ENCODE results near the gene CCDC93.

CCDC93 gene

GRCh38 chr2:118010473-118010872, 3.4 kb downstream of the CCDC93 start:
- Histone ChIP-seq H3K56ac (ENCODE audit: low read length) (no peak overlapping the region), H2AK5ac (ENCODE audit: low read length) (no peak overlapping the region), H2BK5ac (ENCODE audit: low read length) (no peak overlapping the region), H4K5ac (ENCODE audit: low read length) (no peak overlapping the region), H2BK120ac (ENCODE audit: low read depth, low read length) (no peak overlapping the region), H3K4ac (ENCODE audit: low read depth, low read length) (no peak overlapping the region), H3K4me1 (ENCODE audit: control insufficient read depth, low read depth, low read length) (peaks cover 2% of the 10 kb centered on the region), H3K23ac (ENCODE audit: low read length) (no peak overlapping the region), H3K79me1 (ENCODE audit: low read length) (peaks cover 4% of the 10 kb centered on the region), H3K4me3 (ENCODE audit: low read length) (no peak overlapping the region), H3K79me2 (ENCODE audit: control insufficient read depth, insufficient read depth, low read length) (peaks cover 2% of the 10 kb centered on the region), H4K8ac (ENCODE audit: low read depth, low read length) (no peak overlapping the region), H3K27me3 (ENCODE audit: insufficient read depth, low read length, poor library complexity) (no peaks in the 10 kb centered on the region), H3K18ac (ENCODE audit: low read length) (no peak overlapping the region), H3K4me2 (ENCODE audit: low read length) (no peak overlapping the region), H2BK15ac (replicated peaks; ENCODE audit: low read depth) (no peak overlapping the region), H3K27ac (ENCODE audit: low read depth, low read length) (no peak overlapping the region), H3K9ac (ENCODE audit: low read length) (no peak overlapping the region), H3K36me3 (ENCODE audit: control insufficient read depth, insufficient read depth, low read length) (no peaks in the 10 kb centered on the region)
- no peak for DNase-seq

- no CpG with 5 or more reads among the region's 2 CpGs for WGBS (ENCODE audit: extremely low coverage, insufficient coverage, low lambda C conversion rate)
- DNase-seq = no peak
- H3K9ac ChIP-seq (ENCODE audit: low read length) = no peak overlapping the region
- H4K8ac ChIP-seq (ENCODE audit: low read depth, low read length) = no peak overlapping the region
- no peak overlapping the region for H3K18ac ChIP-seq (ENCODE audit: low read length)
- H3K56ac ChIP-seq (ENCODE audit: low read length) = no peak overlapping the region
- no peak overlapping the region for H3K4me2 ChIP-seq (ENCODE audit: low read length)
- H3K23ac ChIP-seq (ENCODE audit: low read length) = no peak overlapping the region
- H3K27ac ChIP-seq (ENCODE audit: low read depth, low read length) = no peak overlapping the region
- H2BK15ac ChIP-seq (replicated peaks; ENCODE audit: low read depth) = no peak overlapping the region
- no peaks in the 10 kb centered on the region for H3K36me3 ChIP-seq (ENCODE audit: control insufficient read depth, insufficient read depth, low read length)
- no peaks in the 10 kb centered on the region for H3K79me2 ChIP-seq (ENCODE audit: control insufficient read depth, insufficient read depth, low read length)
- H4K5ac ChIP-seq (ENCODE audit: low read length) = no peak overlapping the region
- no peak overlapping the region for H3K4me3 ChIP-seq (ENCODE audit: low read length)
- H2AK5ac ChIP-seq (ENCODE audit: low read length) = no peak overlapping the region
- peaks cover 2% of the 10 kb centered on the region for H3K79me1 ChIP-seq (ENCODE audit: low read length)
- H3K4me1 ChIP-seq (ENCODE audit: control insufficient read depth, low read depth, low read length) = no peaks in the 10 kb centered on the region
- no peak overlapping the region for H2BK120ac ChIP-seq (ENCODE audit: low read depth, low read length)
- no peaks in the 10 kb centered on the region for H3K27me3 ChIP-seq (ENCODE audit: insufficient read depth, low read length, poor library complexity)
- no peak overlapping the region for H3K4ac ChIP-seq (ENCODE audit: low read depth, low read length)
- H2BK5ac ChIP-seq (ENCODE audit: low read length) = no peak overlapping the region
Measured at GRCh38 chr2:118006861-118007260, 7.0 kb downstream of the CCDC93 start.

GRCh38 chr2:118006326-118006725, 7.5 kb downstream of the CCDC93 start:
- no peak overlapping the region for H3K18ac ChIP-seq (ENCODE audit: low read length)
- H2BK120ac ChIP-seq (ENCODE audit: low read depth, low read length) = no peak overlapping the region
- H2AK5ac ChIP-seq (ENCODE audit: low read length) = no peak overlapping the region
- no peak overlapping the region for H4K5ac ChIP-seq (ENCODE audit: low read length)
- H3K9ac ChIP-seq (ENCODE audit: low read length) = no peak overlapping the region
- no peak overlapping the region for H4K8ac ChIP-seq (ENCODE audit: low read depth, low read length)
- no peak overlapping the region for H2BK5ac ChIP-seq (ENCODE audit: low read length)
- H3K27ac ChIP-seq (ENCODE audit: low read depth, low read length) = no peak overlapping the region
- DNase-seq = peak; percentile 18
- no peak overlapping the region for H3K4ac ChIP-seq (ENCODE audit: low read depth, low read length)
- no peak overlapping the region for H3K4me2 ChIP-seq (ENCODE audit: low read length)
- no peaks in the 10 kb centered on the region for H3K79me2 ChIP-seq (ENCODE audit: control insufficient read depth, insufficient read depth, low read length)
- no peaks in the 10 kb centered on the region for H3K36me3 ChIP-seq (ENCODE audit: control insufficient read depth, insufficient read depth, low read length)
- no peak overlapping the region for H2BK15ac ChIP-seq (replicated peaks; ENCODE audit: low read depth)
- H3K23ac ChIP-seq (ENCODE audit: low read length) = no peak overlapping the region
- no peaks in the 10 kb centered on the region for H3K4me1 ChIP-seq (ENCODE audit: control insufficient read depth, low read depth, low read length)
- no peak overlapping the region for H3K56ac ChIP-seq (ENCODE audit: low read length)
- H3K79me1 ChIP-seq (ENCODE audit: low read length) = no peaks in the 10 kb centered on the region
- no peak overlapping the region for H3K4me3 ChIP-seq (ENCODE audit: low read length)
- H3K27me3 ChIP-seq (ENCODE audit: insufficient read depth, low read length, poor library complexity) = no peaks in the 10 kb centered on the region
- WGBS (ENCODE audit: extremely low coverage, insufficient coverage, low lambda C conversion rate) = no CpG with 5 or more reads among the region's 1 CpG

- H2BK120ac ChIP-seq (ENCODE audit: low read depth, low read length) = no peak overlapping the region
- H3K4me1 ChIP-seq (ENCODE audit: control insufficient read depth, low read depth, low read length) = no peaks in the 10 kb centered on the region
- H3K18ac ChIP-seq (ENCODE audit: low read length) = no peak overlapping the region
- H4K8ac ChIP-seq (ENCODE audit: low read depth, low read length) = no peak overlapping the region
- H2BK15ac ChIP-seq (replicated peaks; ENCODE audit: low read depth) = no peak overlapping the region
- no peaks in the 10 kb centered on the region for H3K79me2 ChIP-seq (ENCODE audit: control insufficient read depth, insufficient read depth, low read length)
- H3K23ac ChIP-seq (ENCODE audit: low read length) = no peak overlapping the region
- no peaks in the 10 kb centered on the region for H3K27me3 ChIP-seq (ENCODE audit: insufficient read depth, low read length, poor library complexity)
- WGBS (ENCODE audit: extremely low coverage, insufficient coverage, low lambda C conversion rate) = no CpG with 5 or more reads among the region's 3 CpGs
- H3K4me2 ChIP-seq (ENCODE audit: low read length) = no peak overlapping the region
- no peak overlapping the region for H2AK5ac ChIP-seq (ENCODE audit: low read length)
- no peak overlapping the region for H3K27ac ChIP-seq (ENCODE audit: low read depth, low read length)
- H3K4me3 ChIP-seq (ENCODE audit: low read length) = no peak overlapping the region
- H4K5ac ChIP-seq (ENCODE audit: low read length) = no peak overlapping the region
- H3K9ac ChIP-seq (ENCODE audit: low read length) = no peak overlapping the region
- H3K56ac ChIP-seq (ENCODE audit: low read length) = no peak overlapping the region
- H3K79me1 ChIP-seq (ENCODE audit: low read length) = no peaks in the 10 kb centered on the region
- H3K4ac ChIP-seq (ENCODE audit: low read depth, low read length) = no peak overlapping the region
- DNase-seq = peak; percentile 87
- H3K36me3 ChIP-seq (ENCODE audit: control insufficient read depth, insufficient read depth, low read length) = no peaks in the 10 kb centered on the region
- no peak overlapping the region for H2BK5ac ChIP-seq (ENCODE audit: low read length)
Measured at GRCh38 chr2:118003396-118003824, 10.5 kb downstream of the CCDC93 start.

- H2AK5ac ChIP-seq (ENCODE audit: low read length) = no peak overlapping the region
- no peak overlapping the region for H2BK5ac ChIP-seq (ENCODE audit: low read length)
- no peak overlapping the region for H2BK120ac ChIP-seq (ENCODE audit: low read depth, low read length)
- no peaks in the 10 kb centered on the region for H3K79me2 ChIP-seq (ENCODE audit: control insufficient read depth, insufficient read depth, low read length)
- H4K8ac ChIP-seq (ENCODE audit: low read depth, low read length) = no peak overlapping the region
- H3K23ac ChIP-seq (ENCODE audit: low read length) = no peak overlapping the region
- peak overlapping the region; percentile 19 for H4K5ac ChIP-seq (ENCODE audit: low read length)
- no peaks in the 10 kb centered on the region for H3K4me1 ChIP-seq (ENCODE audit: control insufficient read depth, low read depth, low read length)
- no peak for DNase-seq
- no peak overlapping the region for H2BK15ac ChIP-seq (replicated peaks; ENCODE audit: low read depth)
- H3K27me3 ChIP-seq (ENCODE audit: insufficient read depth, low read length, poor library complexity) = no peaks in the 10 kb centered on the region
- no CpG with 5 or more reads among the region's 4 CpGs for WGBS (ENCODE audit: extremely low coverage, insufficient coverage, low lambda C conversion rate)
- H3K36me3 ChIP-seq (ENCODE audit: control insufficient read depth, insufficient read depth, low read length) = peaks cover 5% of the 10 kb centered on the region
- H3K18ac ChIP-seq (ENCODE audit: low read length) = no peak overlapping the region
- H3K56ac ChIP-seq (ENCODE audit: low read length) = no peak overlapping the region
- H3K4me2 ChIP-seq (ENCODE audit: low read length) = no peak overlapping the region
- no peaks in the 10 kb centered on the region for H3K79me1 ChIP-seq (ENCODE audit: low read length)
- no peak overlapping the region for H3K4ac ChIP-seq (ENCODE audit: low read depth, low read length)
- H3K9ac ChIP-seq (ENCODE audit: low read length) = no peak overlapping the region
- no peak overlapping the region for H3K27ac ChIP-seq (ENCODE audit: low read depth, low read length)
- H3K4me3 ChIP-seq (ENCODE audit: low read length) = no peak overlapping the region
Measured at GRCh38 chr2:118000041-118000440, 13.8 kb downstream of the CCDC93 start.

- H3K79me2 ChIP-seq (ENCODE audit: control insufficient read depth, insufficient read depth, low read length) = no peaks in the 10 kb centered on the region
- no peak overlapping the region for H3K23ac ChIP-seq (ENCODE audit: low read length)
- H2BK15ac ChIP-seq (replicated peaks; ENCODE audit: low read depth) = no peak overlapping the region
- no peak overlapping the region for H2BK120ac ChIP-seq (ENCODE audit: low read depth, low read length)
- H2BK5ac ChIP-seq (ENCODE audit: low read length) = no peak overlapping the region
- no peak overlapping the region for H3K18ac ChIP-seq (ENCODE audit: low read length)
- no peak for DNase-seq
- no peak overlapping the region for H4K8ac ChIP-seq (ENCODE audit: low read depth, low read length)
- H3K4me3 ChIP-seq (ENCODE audit: low read length) = no peak overlapping the region
- H3K56ac ChIP-seq (ENCODE audit: low read length) = no peak overlapping the region
- no peaks in the 10 kb centered on the region for H3K27me3 ChIP-seq (ENCODE audit: insufficient read depth, low read length, poor library complexity)
- H3K4me1 ChIP-seq (ENCODE audit: control insufficient read depth, low read depth, low read length) = no peaks in the 10 kb centered on the region
- no peak overlapping the region for H3K4ac ChIP-seq (ENCODE audit: low read depth, low read length)
- no peak overlapping the region for H3K9ac ChIP-seq (ENCODE audit: low read length)
- H3K4me2 ChIP-seq (ENCODE audit: low read length) = no peak overlapping the region
- H4K5ac ChIP-seq (ENCODE audit: low read length) = no peak overlapping the region
- no peak overlapping the region for H3K27ac ChIP-seq (ENCODE audit: low read depth, low read length)
- peaks cover 8% of the 10 kb centered on the region for H3K36me3 ChIP-seq (ENCODE audit: control insufficient read depth, insufficient read depth, low read length)
- no CpG with 5 or more reads among the region's 3 CpGs for WGBS (ENCODE audit: extremely low coverage, insufficient coverage, low lambda C conversion rate)
- no peaks in the 10 kb centered on the region for H3K79me1 ChIP-seq (ENCODE audit: low read length)
- H2AK5ac ChIP-seq (ENCODE audit: low read length) = no peak overlapping the region
Measured at GRCh38 chr2:117997872-117998454, 15.9 kb downstream of the CCDC93 start.
